HUES6 (cell line): ENCODE data around the gene CAP2.

Experiments
- H3K27ac ChIP-seq: 2 replicates; pipeline ENCODE4 v1.7.0; 2013; ENCODE audit warnings: low read depth, mild to moderate bottlenecking, low read length, inconsistent platforms
- H3K27me3 ChIP-seq: 2 replicates; pipeline ENCODE4 v1.6.1; 2013; ENCODE audit warnings: low read length; ENCODE audit not compliant: control insufficient read depth, insufficient read depth
- H3K36me3 ChIP-seq: 2 replicates; pipeline ENCODE4 v1.6.1; 2013; ENCODE audit warnings: low read length; ENCODE audit not compliant: control insufficient read depth, insufficient read depth
- H3K4me1 ChIP-seq: 2 replicates; pipeline ENCODE4 v1.6.1; 2013; ENCODE audit warnings: low read length; ENCODE audit not compliant: control insufficient read depth, insufficient read depth
- H3K4me3 ChIP-seq: 2 replicates; pipeline ENCODE4 v1.5.1; 2013; ENCODE audit warnings: low read depth, low read length
- H3K9ac ChIP-seq: one replicate; pipeline ENCODE4 v1.6.1; 2013; ENCODE audit warnings: mild to moderate bottlenecking, low read length
- H3K9me3 ChIP-seq: 2 replicates; pipeline ENCODE4 v1.6.1; 2013; ENCODE audit warnings: low read depth, low read length; ENCODE audit not compliant: control insufficient read depth, insufficient read depth

The CAP2 gene

DNA sequence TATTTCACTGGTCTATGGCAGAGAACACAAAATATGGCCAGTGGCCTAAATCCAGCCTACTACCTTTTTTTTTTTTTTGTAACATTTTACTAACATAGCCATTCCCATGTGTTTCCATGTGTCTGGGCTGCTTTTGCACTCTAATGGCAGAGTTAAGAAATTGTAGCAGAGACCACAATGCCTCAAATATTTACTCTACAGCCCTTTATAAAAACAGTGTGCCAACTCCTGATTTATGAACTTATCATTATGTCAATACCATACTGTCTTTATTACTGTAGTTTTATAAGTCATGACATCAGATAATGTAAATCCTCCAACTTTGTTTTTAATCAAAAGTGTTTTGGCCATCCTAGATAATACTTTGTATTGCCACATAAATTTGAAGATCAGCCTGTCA lies 27.4 kb upstream of the CAP2 start:
- no peak overlapping the region for H3K9ac ChIP-seq
- no peaks in the 10 kb centered on the region; the same call in 1 of the 2 replicates for H3K9me3 ChIP-seq
- H3K4me1 ChIP-seq: no peaks in the 10 kb centered on the region

DNA sequence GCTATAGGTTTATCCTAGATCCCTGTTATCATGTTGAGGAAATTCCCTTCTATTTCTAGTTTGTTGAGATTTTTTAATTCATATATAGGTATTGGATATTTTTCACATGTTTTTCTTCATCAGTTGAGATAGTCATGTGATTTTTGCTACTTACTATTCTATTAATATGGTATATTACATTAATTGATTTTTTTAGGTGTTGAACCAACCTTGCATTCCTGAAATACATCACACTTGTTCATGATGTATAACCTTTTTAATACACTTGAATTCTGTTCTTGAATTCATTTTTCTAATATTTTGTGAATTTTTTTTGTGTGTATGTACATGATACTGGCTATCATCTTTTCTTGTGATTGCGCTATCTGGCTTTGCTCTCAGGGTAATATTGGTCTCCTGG lies 25.5 kb upstream of the CAP2 start:
- Histone ChIP-seq H3K9me3 (no peaks in the 10 kb centered on the region; the same call in 1 of the 2 replicates), H3K36me3 (no peaks in the 10 kb centered on the region), H3K9ac (no peak overlapping the region), H3K27ac (no peak overlapping the region), H3K4me1 (no peaks in the 10 kb centered on the region), H3K4me3 (no peak overlapping the region), H3K27me3 (no peaks in the 10 kb centered on the region)

More for the DNA sequence above, 27.4 kb upstream of the CAP2 start:
- Histone ChIP-seq H3K27me3 (no peaks in the 10 kb centered on the region), H3K4me3 (no peak overlapping the region), H3K27ac (no peak overlapping the region), H3K36me3 (no peaks in the 10 kb centered on the region)

DNA sequence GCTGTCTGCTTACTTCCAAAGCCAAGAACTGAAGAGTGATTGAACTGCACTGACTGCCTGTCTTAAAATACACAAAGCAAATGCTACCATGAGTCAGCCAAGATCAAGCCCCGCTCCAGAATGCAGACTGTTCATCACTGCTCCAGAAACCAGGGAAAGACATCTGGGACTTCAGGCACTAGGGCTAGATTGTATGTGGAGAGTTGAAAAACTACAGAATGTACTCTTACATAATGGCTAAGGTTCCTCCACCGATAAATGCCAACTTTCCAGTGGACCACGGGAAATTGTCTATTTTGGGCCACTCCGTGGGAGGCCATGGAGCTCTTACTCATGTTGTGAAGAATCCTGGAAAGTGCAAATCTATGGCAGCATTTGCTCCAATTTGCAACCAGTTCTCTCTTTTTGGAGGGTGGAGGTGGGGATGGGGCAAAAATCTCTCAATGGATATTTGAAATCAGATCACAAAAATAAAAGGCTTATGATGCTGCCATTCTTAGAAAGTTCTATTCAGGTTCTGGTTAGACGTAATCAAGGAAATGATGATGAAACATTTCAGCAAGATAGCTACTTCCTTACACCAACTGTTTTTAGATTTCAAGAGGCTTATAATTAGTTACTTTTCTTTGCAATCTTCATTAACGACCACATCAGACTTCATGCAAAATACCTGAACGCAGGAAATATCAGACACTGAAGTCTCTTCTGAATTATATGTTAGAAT lies 11.8 kb upstream of the CAP2 start:
- H3K27me3 ChIP-seq: no peaks in the 10 kb centered on the region
- H3K27ac ChIP-seq: no peak overlapping the region
- H3K4me3 ChIP-seq: no peak overlapping the region
- no peaks in the 10 kb centered on the region for H3K4me1 ChIP-seq
- no peaks in the 10 kb centered on the region for H3K36me3 ChIP-seq
- no peak overlapping the region for H3K9ac ChIP-seq
- no peaks in the 10 kb centered on the region for H3K9me3 ChIP-seq

DNA sequence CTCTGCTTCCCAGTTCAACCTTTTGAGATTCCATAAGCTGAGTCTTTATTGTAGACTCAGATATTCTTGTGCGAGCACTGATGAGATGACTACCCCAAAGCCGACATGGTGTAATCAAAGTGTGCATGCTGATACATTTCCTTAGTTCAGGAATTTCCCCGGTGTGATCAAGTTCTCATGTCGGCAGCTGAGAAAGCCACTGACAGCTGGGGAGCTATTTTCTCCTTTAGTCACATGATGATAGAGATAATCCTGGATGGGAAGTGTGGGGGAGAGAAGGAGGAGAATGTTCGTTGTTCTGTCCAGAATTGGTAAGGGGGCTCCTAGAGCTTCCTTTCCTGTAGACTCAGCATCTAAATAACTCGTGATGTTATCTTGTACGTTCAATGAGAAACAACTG lies 7.7 kb upstream of the CAP2 start:
- Histone ChIP-seq H3K9me3 (no peaks in the 10 kb centered on the region), H3K27ac (no peak overlapping the region), H3K36me3 (no peaks in the 10 kb centered on the region), H3K9ac (no peak overlapping the region), H3K4me3 (no peak overlapping the region), H3K4me1 (no peaks in the 10 kb centered on the region), H3K27me3 (no peaks in the 10 kb centered on the region)

DNA sequence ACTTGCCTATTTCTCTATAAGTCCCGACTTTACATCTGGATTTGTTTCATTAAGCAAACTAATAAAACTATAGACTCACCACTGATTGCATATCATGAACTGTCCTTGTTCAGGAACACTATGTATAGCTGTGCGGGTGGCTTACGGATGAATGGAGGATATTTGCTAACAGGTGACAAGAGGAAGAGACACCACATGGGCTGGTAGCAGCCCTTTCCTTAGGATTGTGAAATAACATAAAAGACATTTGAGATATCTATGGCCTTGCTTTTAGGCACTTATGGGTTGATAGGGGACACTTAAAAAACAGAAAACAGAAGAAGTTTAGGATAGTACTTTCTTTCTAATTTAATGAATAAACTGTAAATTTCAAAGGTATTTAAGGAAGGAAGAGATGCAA lies 5.0 kb upstream of the CAP2 start:
- Histone ChIP-seq H3K9me3 (no peaks in the 10 kb centered on the region), H3K27me3 (no peaks in the 10 kb centered on the region), H3K27ac (no peak overlapping the region), H3K9ac (no peak overlapping the region), H3K4me1 (0 out of 2 replicates have a peak, but pooled peaks cover 3% of the 10 kb centered on the region), H3K36me3 (no peaks in the 10 kb centered on the region), H3K4me3 (no peak overlapping the region)

DNA sequence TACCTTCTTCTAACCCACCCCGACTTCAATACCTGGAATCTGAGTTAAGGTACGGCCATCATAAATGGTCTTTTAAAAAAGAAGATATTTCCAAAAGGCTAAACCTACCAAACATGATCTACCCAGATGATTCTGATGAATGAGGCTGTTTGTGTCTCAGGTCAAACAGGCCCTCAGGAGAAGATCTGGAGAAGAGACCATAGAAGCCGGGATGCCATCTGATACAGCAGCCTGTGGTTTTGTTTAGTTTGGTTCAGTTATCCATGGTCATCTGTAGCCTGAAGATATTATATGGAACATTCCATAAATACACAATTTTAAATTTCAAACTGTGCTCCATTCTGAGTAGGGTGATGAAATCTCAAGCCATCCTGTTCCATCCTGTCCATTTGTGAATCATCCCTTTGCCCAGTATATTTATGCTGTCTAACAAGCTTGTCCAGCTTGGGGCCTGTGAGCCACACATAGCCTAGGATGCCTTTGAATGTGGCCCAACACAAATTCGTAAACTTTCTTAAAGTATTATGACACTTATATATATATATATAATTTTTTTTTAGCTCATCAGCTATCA lies 4.0 kb upstream of the CAP2 start:
- H3K36me3 ChIP-seq: no peaks in the 10 kb centered on the region
- H3K9me3 ChIP-seq: no peaks in the 10 kb centered on the region
- H3K27me3 ChIP-seq: no peaks in the 10 kb centered on the region
- H3K9ac ChIP-seq: no peak overlapping the region
- no peak overlapping the region for H3K4me3 ChIP-seq
- H3K27ac ChIP-seq: no peak overlapping the region
- H3K4me1 ChIP-seq: 0 out of 2 replicates have a peak, but pooled peaks cover 3% of the 10 kb centered on the region

DNA sequence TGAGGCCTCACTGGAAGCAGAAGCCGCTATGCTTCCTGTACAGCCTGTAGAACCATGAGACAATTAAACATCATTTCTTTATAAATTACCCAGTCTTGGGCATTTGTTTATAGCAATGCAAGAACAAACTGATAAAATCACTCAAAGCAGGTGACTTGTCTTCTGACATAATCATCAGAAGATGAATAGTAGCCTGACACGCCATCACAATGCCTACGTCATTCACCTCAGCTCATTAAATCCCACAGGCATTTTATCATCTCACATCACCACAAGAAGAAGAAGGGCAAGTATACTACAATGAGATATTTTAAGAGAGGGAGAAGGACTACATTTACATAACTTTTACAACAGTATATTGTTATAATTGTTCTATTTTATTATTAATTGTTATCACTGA lies 3.1 kb upstream of the CAP2 start:
- Histone ChIP-seq H3K9me3 (no peaks in the 10 kb centered on the region), H3K9ac (no peak overlapping the region), H3K27me3 (no peaks in the 10 kb centered on the region), H3K4me3 (no peak overlapping the region), H3K27ac (no peak overlapping the region), H3K4me1 (peaks cover 9% of the 10 kb centered on the region; the same call in 1 of the 2 replicates), H3K36me3 (no peaks in the 10 kb centered on the region)

DNA sequence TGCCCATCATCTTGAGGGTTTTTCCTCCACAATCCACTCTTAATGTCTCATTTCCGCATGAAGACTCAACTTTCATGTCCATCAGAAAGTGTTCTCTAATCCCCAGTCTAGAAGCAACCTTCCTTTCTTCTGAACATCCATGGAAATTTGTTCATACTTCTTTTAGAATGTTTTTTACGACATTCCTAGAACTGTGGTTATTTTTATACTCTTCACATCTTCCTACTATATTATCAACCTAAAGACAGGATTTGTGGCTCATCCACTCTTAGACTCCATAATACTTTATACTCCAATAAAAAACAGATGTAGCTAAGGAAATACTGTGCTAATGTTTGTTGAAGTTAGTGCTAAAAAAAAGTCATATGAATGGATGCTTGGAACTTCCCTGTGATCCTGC lies 1.4 kb upstream of the CAP2 start:
- Histone ChIP-seq H3K27ac (no peak overlapping the region), H3K27me3 (no peaks in the 10 kb centered on the region), H3K4me3 (no peak overlapping the region), H3K9ac (no peak overlapping the region), H3K9me3 (peaks cover 6% of the 10 kb centered on the region; the same call in 1 of the 2 replicates), H3K36me3 (peaks cover 9% of the 10 kb centered on the region; the same call in 1 of the 2 replicates), H3K4me1 (peaks cover 9% of the 10 kb centered on the region; the same call in 1 of the 2 replicates)

DNA sequence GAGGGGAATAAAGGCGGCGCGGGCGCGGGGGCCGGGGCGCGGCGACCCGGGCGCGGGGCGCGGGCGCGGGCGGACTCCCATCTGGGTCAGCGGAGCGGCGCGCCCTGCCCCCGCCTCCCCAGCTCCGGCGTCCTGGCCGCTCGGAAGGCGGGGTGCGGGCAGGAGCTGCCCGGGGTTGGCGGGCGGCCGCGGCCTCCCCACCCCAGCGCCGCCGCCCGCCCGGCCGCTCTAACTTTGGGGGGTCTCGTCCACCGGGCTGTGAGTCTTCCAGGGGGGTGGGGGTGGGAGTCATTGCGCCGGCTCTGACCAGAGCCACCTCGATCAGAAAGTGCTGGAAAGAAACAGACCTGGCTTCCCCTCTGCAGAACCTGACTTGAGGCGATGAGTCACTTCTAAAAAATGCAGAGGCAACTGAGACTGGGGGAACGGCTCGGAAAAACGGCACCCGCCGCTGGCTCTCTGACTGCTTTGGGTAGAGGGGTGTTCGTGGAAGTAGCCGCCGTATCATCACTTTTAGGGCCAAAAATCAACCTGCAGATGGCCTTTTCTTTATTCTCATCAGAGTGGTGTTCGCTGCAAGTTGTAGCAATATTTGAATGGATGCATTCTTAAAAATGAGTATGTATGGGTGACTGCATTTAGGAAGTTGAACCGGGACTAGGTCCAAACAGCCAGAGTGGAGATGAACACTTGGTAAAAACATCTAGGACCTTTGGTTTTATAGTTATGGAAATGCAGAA lies 667 bp downstream of the CAP2 start:
- Histone ChIP-seq H3K9me3 (peaks cover 6% of the 10 kb centered on the region; the same call in 1 of the 2 replicates), H3K36me3 (peaks cover 9% of the 10 kb centered on the region; the same call in 1 of the 2 replicates), H3K27me3 (no peaks in the 10 kb centered on the region), H3K4me3 (peak overlapping the region; percentile 82), H3K9ac (peak overlapping the region; percentile 82), H3K27ac (peak overlapping the region; percentile 80), H3K4me1 (peaks cover 9% of the 10 kb centered on the region; the same call in 1 of the 2 replicates)

DNA sequence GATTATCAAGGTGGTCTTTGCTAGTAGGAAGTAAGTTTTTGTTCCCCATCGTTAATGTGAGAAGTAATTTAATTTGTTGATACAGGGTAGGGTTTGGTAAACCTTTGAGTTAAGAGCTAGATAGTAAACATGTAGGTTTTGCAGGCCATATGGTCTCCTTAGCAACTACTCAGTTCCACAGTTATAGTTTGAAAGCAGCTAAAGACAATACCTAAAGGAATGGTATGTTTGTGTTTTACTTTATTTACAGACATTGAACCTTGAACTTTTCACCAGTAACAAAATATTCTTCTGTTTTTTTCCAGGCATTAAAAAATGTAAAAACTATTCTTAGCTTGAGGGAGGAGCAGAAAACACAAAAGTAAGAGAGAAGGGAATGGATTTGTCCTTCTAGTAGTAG lies 1.7 kb downstream of the CAP2 start:
- H3K27me3 ChIP-seq: no peaks in the 10 kb centered on the region
- peak overlapping the region; percentile 82; the same call in 1 of the 2 replicates for H3K4me3 ChIP-seq
- H3K27ac ChIP-seq: no peak overlapping the region
- H3K4me1 ChIP-seq: peaks cover 9% of the 10 kb centered on the region; the same call in 1 of the 2 replicates
- H3K36me3 ChIP-seq: peaks cover 9% of the 10 kb centered on the region; the same call in 1 of the 2 replicates
- H3K9me3 ChIP-seq: peaks cover 6% of the 10 kb centered on the region; the same call in 1 of the 2 replicates
- H3K9ac ChIP-seq: no peak overlapping the region

DNA sequence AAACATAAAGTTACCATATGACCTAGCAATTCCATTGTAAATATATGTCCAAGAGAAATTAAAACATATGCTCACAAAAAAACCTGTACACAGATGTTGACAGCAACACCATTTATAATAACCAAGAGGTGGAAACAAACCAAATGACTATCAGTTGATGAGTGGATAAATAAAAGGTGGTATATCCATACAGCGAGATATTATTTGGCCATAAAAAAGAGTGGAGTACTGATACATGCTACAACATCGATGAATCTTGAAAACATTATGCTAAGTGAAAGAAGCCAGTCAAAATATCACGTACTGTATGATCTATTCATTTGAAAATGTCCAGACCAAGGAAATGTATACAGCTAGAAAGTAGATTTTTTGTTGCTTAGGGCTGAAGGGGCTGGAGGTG lies 2.9 kb downstream of the CAP2 start:
- Histone ChIP-seq H3K9me3 (peaks cover 8% of the 10 kb centered on the region; the same call in 1 of the 2 replicates), H3K36me3 (peaks cover 9% of the 10 kb centered on the region; the same call in 1 of the 2 replicates), H3K27me3 (no peaks in the 10 kb centered on the region), H3K27ac (no peak overlapping the region), H3K4me3 (no peak overlapping the region), H3K4me1 (peaks cover 9% of the 10 kb centered on the region; the same call in 1 of the 2 replicates), H3K9ac (no peak overlapping the region)
